H9 (cell line): ENCODE measurements around the gene PLEKHA1. TPM values are rescaled to one million over a fixed set of nuclear protein-coding genes. Genes with fewer than 3 reads are reported as not detected.

Experiments used
- DNase-seq: peaks from one replicate; pipeline ENCODE4 v3.0.0-alpha.2; 2017
- H2AFZ ChIP-seq: one replicate; pipeline ENCODE4 v1.6.1; 2013; ENCODE audit warnings: mild to moderate bottlenecking, low read length, control low read depth, moderate library complexity
- H2AK5ac ChIP-seq: 2 replicates; pipeline ENCODE4 v1.6.1; 2013; ENCODE audit warnings: low read length, control low read depth, mixed read lengths; ENCODE audit not compliant: insufficient read length
- H2BK120ac ChIP-seq: one replicate; pipeline ENCODE4 v1.6.1; 2013; ENCODE audit warnings: low read depth, mild to moderate bottlenecking, low read length, control low read depth, inconsistent platforms; ENCODE audit not compliant: poor library complexity, severe bottlenecking
- H2BK12ac ChIP-seq: 2 replicates; pipeline ENCODE4 v1.6.1; 2013; ENCODE audit warnings: low read length, control low read depth, mixed read lengths, low read depth; ENCODE audit not compliant: insufficient read length
- H2BK15ac ChIP-seq: 2 replicates; pipeline ENCODE4 v1.6.1; 2013; ENCODE audit warnings: low read depth, low read length, control low read depth
- H2BK20ac ChIP-seq: one replicate; pipeline ENCODE4 v1.6.1; 2013; ENCODE audit warnings: low read depth, mild to moderate bottlenecking, low read length, control low read depth, inconsistent platforms; ENCODE audit not compliant: poor library complexity, severe bottlenecking
- H2BK5ac ChIP-seq: 2 replicates; pipeline ENCODE4 v1.6.1; 2013; ENCODE audit warnings: low read length, control low read depth, mixed read lengths; ENCODE audit not compliant: insufficient read length
- H3K14ac ChIP-seq: 2 replicates; pipeline ENCODE4 v1.6.1; 2013; ENCODE audit warnings: low read length, control low read depth; ENCODE audit not compliant: insufficient read depth
- H3K18ac ChIP-seq: 2 replicates; pipeline ENCODE4 v1.6.1; 2013; ENCODE audit warnings: low read depth, mild to moderate bottlenecking, mixed read lengths, low read length, control low read depth; ENCODE audit not compliant: insufficient read length
- H3K23ac ChIP-seq: 2 replicates; pipeline ENCODE4 v1.6.1; 2013; ENCODE audit warnings: low read length, control low read depth, mixed read lengths, low read depth; ENCODE audit not compliant: insufficient read length
- H3K23me2 ChIP-seq: 2 replicates; pipeline ENCODE4 v1.6.1; 2013; ENCODE audit warnings: low read depth, mild to moderate bottlenecking, mixed read lengths, low read length, control low read depth; ENCODE audit not compliant: insufficient read length, poor library complexity, severe bottlenecking
- H3K27ac ChIP-seq: 2 replicates; pipeline ENCODE4 v1.5.1; 2013; ENCODE audit warnings: low read length, control low read depth, mixed read lengths, low read depth; ENCODE audit not compliant: insufficient read length
- H3K27me3 ChIP-seq: 2 replicates; pipeline ENCODE4 v1.6.1; 2013; ENCODE audit warnings: low read length, control low read depth, inconsistent platforms; ENCODE audit not compliant: insufficient read depth
- H3K4ac ChIP-seq: 2 replicates; pipeline ENCODE4 v1.6.1; 2013; ENCODE audit warnings: low read depth, mild to moderate bottlenecking, control low read depth, inconsistent platforms, low read length, moderate library complexity
- H3K4me1 ChIP-seq: 2 replicates; pipeline ENCODE4 v1.6.1; 2013; ENCODE audit warnings: low read length, control low read depth, inconsistent platforms; ENCODE audit not compliant: insufficient read depth
- H3K4me2 ChIP-seq: 2 replicates; pipeline ENCODE4 v1.6.1; 2013; ENCODE audit warnings: low read length, control low read depth, mixed read lengths; ENCODE audit not compliant: insufficient read length, insufficient read depth
- H3K56ac ChIP-seq: 2 replicates; pipeline ENCODE4 v1.6.1; 2013; ENCODE audit warnings: low read depth, mild to moderate bottlenecking, mixed read lengths, low read length, control low read depth; ENCODE audit not compliant: insufficient read length
- H3K79me1 ChIP-seq: 2 replicates; pipeline ENCODE4 v1.6.1; 2013; ENCODE audit warnings: low read depth, mild to moderate bottlenecking, moderate library complexity, low read length, control low read depth, inconsistent platforms; ENCODE audit not compliant: insufficient read depth, poor library complexity, severe bottlenecking
- H3K79me2 ChIP-seq: 2 replicates; pipeline ENCODE4 v1.6.1; 2013; ENCODE audit warnings: low read length, control low read depth, inconsistent platforms; ENCODE audit not compliant: insufficient read depth
- H3K9ac ChIP-seq: 2 replicates; pipeline ENCODE4 v1.6.1; 2013; ENCODE audit warnings: low read length, control low read depth, mixed read lengths; ENCODE audit not compliant: insufficient read length; ENCODE audit errors: extremely low read depth
- H3K9me3 ChIP-seq: one replicate; pipeline ENCODE4 v1.6.1; 2013; ENCODE audit warnings: low read depth, low read length, inconsistent platforms; ENCODE audit not compliant: control insufficient read depth
- H3T11ph ChIP-seq: one replicate; pipeline ENCODE4 v1.6.1; 2013; ENCODE audit warnings: mild to moderate bottlenecking, low read length, control low read depth, inconsistent platforms
- H4K20me1 ChIP-seq: one replicate; pipeline ENCODE4 v1.6.1; 2013; ENCODE audit not compliant: control insufficient read depth, insufficient read length, insufficient read depth
- H4K5ac ChIP-seq: 2 replicates; pipeline ENCODE4 v1.6.1; 2013; ENCODE audit warnings: low read depth, mild to moderate bottlenecking, mixed read lengths, low read length, control low read depth; ENCODE audit not compliant: insufficient read length
- H4K8ac ChIP-seq: replicated peaks from 2 replicates; pipeline ENCODE4 v1.6.1; 2013; ENCODE audit warnings: low read length, control low read depth, mixed read lengths, low read depth; ENCODE audit not compliant: insufficient read length
- H4K91ac ChIP-seq: 2 replicates; pipeline ENCODE4 v1.6.1; 2013; ENCODE audit warnings: low read depth, mild to moderate bottlenecking, moderate library complexity, mixed read lengths, low read length, control low read depth; ENCODE audit not compliant: insufficient read length
- H3K27ac Mint-ChIP-seq, 3 experiments: 2 replicates in 2 of 3; 3 replicates in 1 of 3; pipeline ENCODE4 v1.8.0; 2020 to 2021; ENCODE audit warnings: mixed read lengths in 3 of 3, mild to moderate bottlenecking in 1 of 3, moderate library complexity in 1 of 3
- H3K27me3 Mint-ChIP-seq: 2 replicates; pipeline ENCODE4 v1.8.0; 2021; ENCODE audit warnings: low read depth, mild to moderate bottlenecking, moderate library complexity, mixed read lengths
- H3K36me3 Mint-ChIP-seq, 3 experiments: 2 replicates in 2 of 3; 3 replicates in 1 of 3; pipeline ENCODE4 v1.8.0; 2020 to 2021; ENCODE audit warnings: low read depth in 3 of 3, mixed read lengths in 3 of 3; ENCODE audit not compliant: insufficient read depth in 1 of 3
- H3K4me1 Mint-ChIP-seq, 2 experiments: 2 replicates each; pipeline ENCODE4 v1.8.0; 2020; ENCODE audit warnings: mixed read lengths in 2 of 2
- H3K4me3 Mint-ChIP-seq, 2 experiments: 2 replicates in 1 of 2; 3 replicates in 1 of 2; pipeline ENCODE4 v1.8.0; 2020 to 2021; ENCODE audit warnings: mild to moderate bottlenecking in 2 of 2, mixed read lengths in 2 of 2, moderate library complexity in 1 of 2
- H3K9me3 Mint-ChIP-seq, 2 experiments: 2 replicates in 1 of 2; 3 replicates in 1 of 2; pipeline ENCODE4 v1.8.0; 2020; ENCODE audit warnings: mild to moderate bottlenecking in 2 of 2, mixed read lengths in 2 of 2, moderate library complexity in 1 of 2
- WGBS: extraction: QIAGEN DNeasy Blood & Tissue Kit; methylation state at CpG from one replicate; pipeline ENCODE4 v1.1.7; 2013; ENCODE audit warnings: missing lambda C conversion rate, low lambda C conversion rate, mixed read lengths; ENCODE audit not compliant: insufficient read length; ENCODE audit errors: extremely low coverage; 5-methylcytosine and 5-hydroxymethylcytosine counted together
- total RNA-seq: library from RNA; stranded (reverse); gene quantifications from 2 replicates; pipeline ENCODE4 v1.2.1, GENCODE V29; 2021
- TF ChIP-seq, protein P1 (sequence below): fragments of 200-600 bp; sonication (generic); conservative IDR thresholded peaks from 3 replicates; pipeline ENCODE4 v1.8.0; 2021; ENCODE audit warnings: antibody characterized with exemption, mild to moderate bottlenecking

Gene PLEKHA1
- total RNA-seq, 1 experiment from 2014 or later, result 32.7 TPM

DNA sequence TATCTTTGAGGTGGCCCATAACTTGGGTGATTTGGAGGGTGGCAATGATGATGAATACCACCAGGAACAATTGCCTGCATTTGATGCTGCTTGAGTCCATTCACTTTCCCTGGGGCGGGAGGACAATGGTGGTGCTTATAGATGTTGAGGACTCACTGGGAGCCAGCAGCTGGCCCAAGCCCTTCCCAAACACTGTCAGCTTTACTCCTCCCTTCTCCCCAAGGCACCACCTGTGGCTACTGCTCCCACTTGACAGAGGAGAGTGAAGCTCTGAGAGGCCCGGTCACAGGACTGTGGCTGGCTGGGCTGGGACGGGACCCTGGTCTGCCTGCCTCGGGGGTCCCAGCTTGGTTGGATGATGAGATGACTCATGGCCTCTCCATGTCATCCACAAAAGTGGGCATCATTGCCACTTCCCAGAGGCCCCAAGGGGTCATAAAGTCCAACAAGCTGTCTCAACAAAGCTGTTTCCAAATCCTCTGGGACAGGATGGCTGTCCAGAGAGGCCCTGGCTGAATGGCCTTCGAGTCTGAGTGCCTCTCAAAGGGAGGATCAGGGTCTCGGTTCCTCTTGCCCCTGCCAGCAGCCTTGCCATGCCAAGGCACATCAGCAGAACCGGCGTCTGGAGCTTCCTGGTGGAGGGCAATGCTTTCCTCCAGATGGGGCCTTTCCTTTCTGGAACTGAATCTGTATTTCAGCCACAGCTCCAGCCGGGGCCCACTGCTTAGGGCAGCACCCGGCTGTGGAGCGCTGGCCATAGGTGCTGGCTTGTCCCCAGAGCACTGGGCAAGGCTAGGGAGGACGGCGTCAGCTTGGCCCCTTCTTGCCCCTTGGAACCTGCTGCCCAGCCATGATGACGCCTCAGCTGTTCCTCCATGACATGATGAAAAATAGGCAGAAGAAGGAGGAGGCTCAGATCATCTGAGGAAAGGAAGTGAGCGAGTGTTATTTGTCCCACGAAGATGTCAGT is 47.0 kb upstream of the PLEKHA1 start:
- peaks cover 16 to 26% of the 10 kb centered on the region in 2 experiments for H3K4me1 Mint-ChIP-seq
- H3K27me3 Mint-ChIP-seq, result peaks cover 6% of the 10 kb centered on the region
- H3K4me1 ChIP-seq, result no peaks in the 10 kb centered on the region
- DNase-seq, result no peak
- no peak overlapping the region for H3K4ac ChIP-seq
- no peak overlapping the region for H2BK15ac ChIP-seq
- H3K56ac ChIP-seq, result no peak overlapping the region
- no peak overlapping the region for H3T11ph ChIP-seq
- H2AFZ ChIP-seq, result no peak overlapping the region
- no peaks in the 10 kb centered on the region; the same call in 1 of the 2 replicates for H3K27me3 ChIP-seq
- no peak overlapping the region for H3K27ac Mint-ChIP-seq
- H3K4me2 ChIP-seq, result no peak overlapping the region
- no peak overlapping the region for H2BK20ac ChIP-seq
- no CpG with 5 or more reads among the region's 16 CpGs for WGBS
- no peaks in the 10 kb centered on the region for H4K20me1 ChIP-seq
- no peak overlapping the region for H3K18ac ChIP-seq
- no peak overlapping the region for H3K14ac ChIP-seq
- no peak overlapping the region for H4K5ac ChIP-seq
- no peak overlapping the region for H4K91ac ChIP-seq
- H3K9me3 Mint-ChIP-seq, result no peaks in the 10 kb centered on the region
- TF ChIP-seq, protein P1, sequence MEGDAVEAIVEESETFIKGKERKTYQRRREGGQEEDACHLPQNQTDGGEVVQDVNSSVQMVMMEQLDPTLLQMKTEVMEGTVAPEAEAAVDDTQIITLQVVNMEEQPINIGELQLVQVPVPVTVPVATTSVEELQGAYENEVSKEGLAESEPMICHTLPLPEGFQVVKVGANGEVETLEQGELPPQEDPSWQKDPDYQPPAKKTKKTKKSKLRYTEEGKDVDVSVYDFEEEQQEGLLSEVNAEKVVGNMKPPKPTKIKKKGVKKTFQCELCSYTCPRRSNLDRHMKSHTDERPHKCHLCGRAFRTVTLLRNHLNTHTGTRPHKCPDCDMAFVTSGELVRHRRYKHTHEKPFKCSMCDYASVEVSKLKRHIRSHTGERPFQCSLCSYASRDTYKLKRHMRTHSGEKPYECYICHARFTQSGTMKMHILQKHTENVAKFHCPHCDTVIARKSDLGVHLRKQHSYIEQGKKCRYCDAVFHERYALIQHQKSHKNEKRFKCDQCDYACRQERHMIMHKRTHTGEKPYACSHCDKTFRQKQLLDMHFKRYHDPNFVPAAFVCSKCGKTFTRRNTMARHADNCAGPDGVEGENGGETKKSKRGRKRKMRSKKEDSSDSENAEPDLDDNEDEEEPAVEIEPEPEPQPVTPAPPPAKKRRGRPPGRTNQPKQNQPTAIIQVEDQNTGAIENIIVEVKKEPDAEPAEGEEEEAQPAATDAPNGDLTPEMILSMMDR, result no peak
- H3K9ac ChIP-seq, result no peak overlapping the region
- H2AK5ac ChIP-seq, result no peak overlapping the region
- H3K36me3 Mint-ChIP-seq, result no peaks in the 10 kb centered on the region; a peak in 1 of 7 replicates
- no peaks in the 10 kb centered on the region for H3K9me3 ChIP-seq
- no peaks in the 10 kb centered on the region for H3K79me1 ChIP-seq
- no peak overlapping the region for H4K8ac ChIP-seq
- H3K23me2 ChIP-seq, result no peaks in the 10 kb centered on the region
- no peak overlapping the region for H2BK5ac ChIP-seq
- no peaks in the 10 kb centered on the region for H3K79me2 ChIP-seq
- no peak overlapping the region for H2BK12ac ChIP-seq
- H2BK120ac ChIP-seq, result no peak overlapping the region
- H3K23ac ChIP-seq, result no peak overlapping the region
- no peak overlapping the region for H3K4me3 Mint-ChIP-seq
- H3K27ac ChIP-seq, result no peak overlapping the region
